CMK (cell line): ENCODE measurements around the gene OR4K14.
"Not testable (repeated sequence)": the region's sequence is repeated elsewhere in the genome, so short reads cannot be mapped to it uniquely, and the experiment has no call there.

Experiments used
- DNase-seq: peaks from one replicate; pipeline ENCODE4 v3.0.0-alpha.2; 2010; ENCODE audit warnings: low read depth

The OR4K14 gene

GRCh38 chr14:20019257-20019865 is at the start of gene OR4K14:
TSS of gene OR4K14 (minus strand) at chr14:20019307. CDS start at chr14:20015193, 4,114 bp downstream.
- no peak for DNase-seq

- DNase-seq, result no peak
Observed at GRCh38 chr14:20059745-20060144, 40.6 kb upstream of the OR4K14 start, which contains the start of gene OR4L1. TSS of gene OR4L1 (plus strand) at chr14:20060045. CDS start at chr14:20060045, 0 bp downstream.

- DNase-seq, result no peak
Observed at GRCh38 chr14:20048202-20048601, 29.1 kb upstream of the OR4K14 start.

- no peak for DNase-seq
Observed at GRCh38 chr14:20044243-20044642, 25.1 kb upstream of the OR4K14 start.

- no peak for DNase-seq
Observed at GRCh38 chr14:20035938-20036337, 16.8 kb upstream of the OR4K14 start, which contains the start of gene OR4K13. TSS of gene OR4K13 (minus strand) at chr14:20036038. CDS start at chr14:20034758, 1,280 bp downstream.

GRCh38 chr14:20035449-20035848 is 16.3 kb upstream of the OR4K14 start:
- DNase-seq, result no peak

- no peak for DNase-seq
Observed at GRCh38 chr14:20031058-20031457, 12.0 kb upstream of the OR4K14 start.

- DNase-seq, result no peak
Observed at GRCh38 chr14:20008156-20008555, 11.0 kb downstream of the OR4K14 start.

- DNase-seq, result no peak
Observed at GRCh38 chr14:20002319-20002718, 16.8 kb downstream of the OR4K14 start.

- no peak for DNase-seq
Observed at GRCh38 chr14:20001863-20002262, 17.2 kb downstream of the OR4K14 start, which contains the start of gene OR4Q2. TSS of gene OR4Q2 (plus strand) at chr14:20002163.

- no peak for DNase-seq
Observed at GRCh38 chr14:19993438-19993837, 25.7 kb downstream of the OR4K14 start.

- DNase-seq, result no peak
Observed at GRCh38 chr14:19975291-19975690, 43.8 kb downstream of the OR4K14 start, which contains the start of gene OR4K15. TSS of gene OR4K15 (plus strand) at chr14:19975591. CDS start at chr14:19975591, 0 bp downstream.

- DNase-seq, result no peak
Observed at GRCh38 chr14:19974844-19975243, 44.3 kb downstream of the OR4K14 start.

- not testable (repeated sequence) for DNase-seq
Observed at GRCh38 chr14:19969735-19970134, 49.4 kb downstream of the OR4K14 start.
